HEK293 (cell line): ENCODE data around the gene C1orf122.
A peak's percentile ranks its signal among the peaks of the same experiment; 100 is the strongest.

Experiments used
- GLI4 ChIP-seq: fragments of 450-650 bp; formaldehyde crosslinking; IDR thresholded peaks from 2 replicates; pipeline ENCODE4 v1.5.1; 2016; ENCODE audit warnings: missing biosample characterization, missing genetic modification characterization
- HIC1 ChIP-seq: fragments of 450-650 bp; formaldehyde crosslinking; IDR thresholded peaks from 2 replicates; pipeline ENCODE4 v1.5.1; 2016; ENCODE audit warnings: missing biosample characterization, missing genetic modification characterization
- HOXC10 ChIP-seq: sonication (generic); formaldehyde crosslinking; IDR thresholded peaks from 2 replicates; pipeline ENCODE4 v1.8.1; 2023; ENCODE audit warnings: mild to moderate bottlenecking, missing genetic modification reagents
- HOXD13 ChIP-seq: sonication (generic); formaldehyde crosslinking; IDR thresholded peaks from 2 replicates; pipeline ENCODE4 v1.8.0; 2022; ENCODE audit warnings: missing genetic modification reagents, borderline replicate concordance
- KLF1 ChIP-seq: fragments of 450-650 bp; formaldehyde crosslinking; IDR thresholded peaks from 2 replicates; pipeline ENCODE4 v1.5.1; 2016; ENCODE audit warnings: missing biosample characterization, missing genetic modification characterization
- TCF7L2 ChIP-seq: IDR thresholded peaks from 2 replicates; pipeline ENCODE4 v1.6.1; 2011; ENCODE audit warnings: low read depth, mild to moderate bottlenecking, inconsistent platforms, low read length, moderate library complexity, borderline replicate concordance
- ZBTB11 ChIP-seq: fragments of 450-650 bp; formaldehyde crosslinking; conservative IDR thresholded peaks from 2 replicates; pipeline ENCODE4 v1.5.1; 2016; ENCODE audit warnings: low read depth, missing biosample characterization, missing genetic modification characterization
- ZBTB8A ChIP-seq: fragments of 450-650 bp; formaldehyde crosslinking; IDR thresholded peaks from 2 replicates; pipeline ENCODE4 v1.5.1; 2016; ENCODE audit warnings: missing biosample characterization, missing genetic modification characterization
- ZFP41 ChIP-seq: fragments of 450-650 bp; formaldehyde crosslinking; IDR thresholded peaks from 2 replicates; pipeline ENCODE4 v1.5.1; 2016; ENCODE audit warnings: missing biosample characterization, missing genetic modification characterization, borderline replicate concordance
- ZNF146 ChIP-seq: fragments of 450-650 bp; formaldehyde crosslinking; IDR thresholded peaks from 2 replicates; pipeline ENCODE4 v1.5.1; 2016; ENCODE audit warnings: missing biosample characterization, missing genetic modification characterization
- ZNF16 ChIP-seq: fragments of 450-650 bp; formaldehyde crosslinking; IDR thresholded peaks from 2 replicates; pipeline ENCODE4 v1.5.1; 2016; ENCODE audit warnings: low read depth, missing biosample characterization, missing genetic modification characterization
- ZNF18 ChIP-seq: fragments of 450-650 bp; formaldehyde crosslinking; IDR thresholded peaks from 2 replicates; pipeline ENCODE4 v1.5.1; 2016; ENCODE audit warnings: missing biosample characterization, missing genetic modification characterization
- ZNF214 ChIP-seq: fragments of 450-650 bp; formaldehyde crosslinking; IDR thresholded peaks from 2 replicates; pipeline ENCODE4 v1.5.1; 2017; ENCODE audit warnings: missing biosample characterization, mild to moderate bottlenecking, missing genetic modification characterization, borderline replicate concordance
- ZNF274 ChIP-seq, 2 experiments: fragments of 200-500 bp in 1 of 2; fragments of 450-650 bp in 1 of 2; sonication (Bioruptor generic) in 1 of 2; formaldehyde crosslinking in 1 of 2; IDR thresholded peaks; 2 replicates each; pipeline versions ENCODE4 v1.5.1 to v1.6.1; 2014 to 2016; ENCODE audit warnings: borderline replicate concordance in 1 of 2, inconsistent platforms in 1 of 2, low read length in 1 of 2, missing biosample characterization in 1 of 2, missing genetic modification characterization in 1 of 2
- ZNF324 ChIP-seq: fragments of 450-650 bp; formaldehyde crosslinking; IDR thresholded peaks from 2 replicates; pipeline ENCODE4 v1.5.1; 2016; ENCODE audit warnings: missing biosample characterization, missing genetic modification characterization
- ZNF362 ChIP-seq: fragments of 450-650 bp; formaldehyde crosslinking; IDR thresholded peaks from 2 replicates; pipeline ENCODE4 v1.5.1; 2016; ENCODE audit warnings: missing biosample characterization, missing genetic modification characterization
- ZNF404 ChIP-seq: fragments of 450-650 bp; formaldehyde crosslinking; IDR thresholded peaks from 2 replicates; pipeline ENCODE4 v1.5.1; 2017; ENCODE audit warnings: missing biosample characterization, missing genetic modification characterization
- ZNF426 ChIP-seq: fragments of 450-650 bp; formaldehyde crosslinking; IDR thresholded peaks from 2 replicates; pipeline ENCODE4 v1.5.1; 2017; ENCODE audit warnings: missing biosample characterization, missing genetic modification characterization, mild to moderate bottlenecking, inconsistent platforms, moderate library complexity
- ZNF514 ChIP-seq: fragments of 450-650 bp; formaldehyde crosslinking; IDR thresholded peaks from 2 replicates; pipeline ENCODE4 v1.5.1; 2016; ENCODE audit warnings: missing biosample characterization, missing genetic modification characterization
- ZNF548 ChIP-seq: fragments of 450-650 bp; formaldehyde crosslinking; IDR thresholded peaks from 2 replicates; pipeline ENCODE4 v1.5.1; 2016; ENCODE audit warnings: missing biosample characterization, missing genetic modification characterization
- ZNF571 ChIP-seq: fragments of 450-650 bp; formaldehyde crosslinking; IDR thresholded peaks from 2 replicates; pipeline ENCODE4 v1.5.0; 2017; ENCODE audit warnings: missing biosample characterization, missing genetic modification characterization
- ZNF626 ChIP-seq: fragments of 450-650 bp; sonication (Bioruptor Pico); formaldehyde crosslinking; IDR thresholded peaks from 2 replicates; pipeline ENCODE4 v1.5.1; 2018; ENCODE audit warnings: missing biosample characterization, missing genetic modification characterization, inconsistent platforms
- ZNF639 ChIP-seq: fragments of 450-650 bp; formaldehyde crosslinking; IDR thresholded peaks from 2 replicates; pipeline ENCODE4 v1.5.1; 2016; ENCODE audit warnings: missing biosample characterization, missing genetic modification characterization
- ZNF645 ChIP-seq: fragments of 450-650 bp; formaldehyde crosslinking; IDR thresholded peaks from 2 replicates; pipeline ENCODE4; 2016; ENCODE audit warnings: missing biosample characterization, missing genetic modification characterization
- ZNF76 ChIP-seq: fragments of 450-650 bp; formaldehyde crosslinking; IDR thresholded peaks from 2 replicates; pipeline ENCODE4; 2016; ENCODE audit warnings: low read depth, missing biosample characterization, missing genetic modification characterization, borderline replicate concordance
- ZNF768 ChIP-seq: fragments of 450-650 bp; formaldehyde crosslinking; IDR thresholded peaks from 2 replicates; pipeline ENCODE4 v1.5.1; 2018; ENCODE audit warnings: missing biosample characterization, mild to moderate bottlenecking, missing genetic modification characterization
- ZNF830 ChIP-seq: fragments of 450-650 bp; IDR thresholded peaks from 2 replicates; pipeline ENCODE4 v1.5.0; 2018; ENCODE audit warnings: missing biosample characterization, missing genetic modification characterization, low read depth, mild to moderate bottlenecking, moderate library complexity

Gene C1orf122

GRCh38 chr1:37808369-37809319 lies 1.1 kb downstream of the C1orf122 start (continued):
- TF ChIP-seq ZNF18 (no peak), ZNF571 (tag by site-specific recombination) (no peak), ZNF645 (tag by site-specific recombination) (no peak), ZNF214 (no peak), HIC1 (tag by site-specific recombination) (peak; percentile 76; the same call in 1 of the 2 replicates), ZNF626 (tag by site-specific recombination) (no peak), ZNF274 (IDR thresholded peaks at IDR 0.05; ENCODE audit: low read length) (no peak), ZNF274 (tag by site-specific recombination; IDR thresholded peaks at IDR 0.05; ENCODE audit: borderline replicate concordance) (no peak), ZNF324 (0 out of 2 replicates have a peak, but pooled peaks have one; percentile 1), TCF7L2 (no peak), ZFP41 (tag by site-specific recombination) (no peak), ZNF404 (no peak), ZBTB11 (peak; percentile 15; the same call in 1 of the 2 replicates), HOXC10 (CRISPR knock-in tag) (no peak), GLI4 (tag by site-specific recombination) (no peak), ZNF146 (tag by site-specific recombination) (no peak), ZNF830 (no peak), ZNF426 (tag by site-specific recombination) (no peak), ZNF362 (tag by site-specific recombination) (no peak), ZBTB8A (tag by site-specific recombination) (no peak; the same call in none of the 2 replicates), HOXD13 (CRISPR knock-in tag) (no peak), ZNF16 (no peak), ZNF514 (tag by site-specific recombination) (no peak), ZNF639 (tag by site-specific recombination) (no peak), ZNF76 (0 out of 2 replicates have a peak, but pooled peaks have one; percentile 18), KLF1 (tag by site-specific recombination) (no peak; the same call in 1 of the 2 replicates), ZNF548 (no peak), ZNF768 (tag by site-specific recombination) (no peak)
